ENCODE data around the gene CDON. TPM values are rescaled to one million over a fixed set of nuclear protein-coding genes. Genes with fewer than 3 reads are reported as not detected.

The CDON gene
- total RNA-seq, 3 donors from 2014 or later (not counting 1 experiment from before 2014, with no cell fraction given): 0.25 to 0.38 TPM; not detected in 1

DNA sequence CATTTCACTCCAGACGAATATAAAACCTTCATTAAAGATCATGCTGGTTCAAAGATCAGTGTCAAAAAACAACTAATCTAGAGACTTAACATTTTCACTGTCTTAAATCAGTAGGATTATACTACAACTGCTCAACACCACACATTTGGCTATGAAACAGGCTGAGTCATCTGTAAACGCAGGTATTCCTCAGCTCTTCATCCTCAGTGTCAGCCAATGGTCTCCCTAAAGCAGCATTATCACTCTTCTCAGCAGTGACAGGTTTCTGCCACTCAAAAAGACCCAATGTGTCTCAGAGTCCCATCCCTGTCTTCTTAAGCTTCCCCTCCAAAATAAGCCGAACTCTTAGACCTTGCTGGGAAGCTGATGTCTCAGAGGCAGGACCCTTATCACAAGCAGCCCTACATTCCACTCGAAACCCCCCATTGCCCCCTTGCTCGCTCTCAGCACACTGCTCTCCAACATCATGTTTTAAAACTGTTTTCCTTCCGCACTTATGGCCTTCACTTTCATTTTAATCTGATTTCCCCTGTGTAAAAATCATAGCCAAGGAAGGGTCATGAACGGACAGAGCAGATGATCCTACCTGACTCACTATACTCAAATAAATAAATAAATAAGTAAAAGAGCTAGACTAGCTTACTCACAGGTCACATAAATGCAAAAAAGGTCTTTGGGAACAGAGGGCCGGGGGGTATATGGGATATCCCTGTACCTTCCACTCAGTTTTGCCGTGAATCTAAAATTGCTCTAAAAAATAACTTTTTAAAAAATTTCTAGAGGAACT lies 23.0 kb downstream of the CDON start:
- Mint-ChIP-seq H3K4me1 (no peaks in the 10 kb centered on the region), H3K27me3 (ENCODE audit: low read depth in 2 of 2) (peaks cover 2 to 19% of the 10 kb centered on the region in 2 donors), H3K27ac (no peak overlapping the region), H3K4me3 (no peak overlapping the region), H3K36me3 (no peaks in the 10 kb centered on the region), H3K9me3 (no peaks in the 10 kb centered on the region)
- TF ChIP-seq CTCF (IDR thresholded peaks at IDR 0.05): no peak
- Histone ChIP-seq H3K36me3 (ENCODE audit: control insufficient read depth, insufficient read depth, low read length) (no peaks in the 10 kb centered on the region), H3K27ac (ENCODE audit: low read length) (no peak overlapping the region), H3K4me1 (ENCODE audit: control insufficient read depth, insufficient read depth, low read length) (no peaks in the 10 kb centered on the region), H3K4me3 (ENCODE audit: low read length) (no peak overlapping the region), H3K9me3 (ENCODE audit: control insufficient read depth, insufficient read depth, low read length) (no peaks in the 10 kb centered on the region), H3K27me3 (ENCODE audit: control insufficient read depth, insufficient read depth, low read length) (no peaks in the 10 kb centered on the region)
- intact Hi-C loops (cut with micrococcal nuclease): no loop called here
- 78% methylated on average over 7 of the region's 9 CpGs for WGBS (ENCODE audit: insufficient coverage)
- ATAC-seq (no peak), DNase-seq (no peak)

GRCh38 chr11:126035718-126036117 lies 26.9 kb downstream of the CDON start:
- 86% methylated on average over 5 of the region's 5 CpGs for WGBS (ENCODE audit: insufficient coverage)
- ATAC-seq (no peak), DNase-seq (no peak)
- Mint-ChIP-seq H3K27me3 (ENCODE audit: low read depth in 2 of 2) (peaks cover 9 to 37% of the 10 kb centered on the region in 2 donors), H3K27ac (no peak overlapping the region), H3K4me3 (no peak overlapping the region), H3K9me3 (no peaks in the 10 kb centered on the region), H3K36me3 (no peaks in the 10 kb centered on the region), H3K4me1 (no peaks in the 10 kb centered on the region)
- Histone ChIP-seq H3K27me3 (ENCODE audit: control insufficient read depth, insufficient read depth, low read length) (peaks cover 3% of the 10 kb centered on the region), H3K27ac (ENCODE audit: low read length) (no peak overlapping the region), H3K4me1 (ENCODE audit: control insufficient read depth, insufficient read depth, low read length) (no peaks in the 10 kb centered on the region), H3K9me3 (ENCODE audit: control insufficient read depth, insufficient read depth, low read length) (no peaks in the 10 kb centered on the region), H3K4me3 (ENCODE audit: low read length) (no peak overlapping the region), H3K36me3 (ENCODE audit: control insufficient read depth, insufficient read depth, low read length) (no peaks in the 10 kb centered on the region)
- intact Hi-C loops (cut with micrococcal nuclease): no loop called here
- no peak for TF ChIP-seq CTCF (IDR thresholded peaks at IDR 0.05)

GRCh38 chr11:126034933-126035425 lies 27.7 kb downstream of the CDON start:
- no peaks in the 10 kb centered on the region for H3K4me1 ChIP-seq (ENCODE audit: control insufficient read depth, insufficient read depth, low read length)
- peaks cover 3% of the 10 kb centered on the region for H3K27me3 ChIP-seq (ENCODE audit: control insufficient read depth, insufficient read depth, low read length)
- DNase-seq (no peak), ATAC-seq (no peak)
- Mint-ChIP-seq H3K36me3 (no peaks in the 10 kb centered on the region), H3K9me3 (no peaks in the 10 kb centered on the region), H3K4me3 (no peak overlapping the region), H3K27ac (no peak overlapping the region), H3K4me1 (no peaks in the 10 kb centered on the region), H3K27me3 (ENCODE audit: low read depth in 2 of 2) (peaks cover 9 to 44% of the 10 kb centered on the region in 2 donors)
- H3K27ac ChIP-seq (ENCODE audit: low read length): no peak overlapping the region
- TF ChIP-seq CTCF (IDR thresholded peaks at IDR 0.05): no peak
- no peaks in the 10 kb centered on the region for H3K9me3 ChIP-seq (ENCODE audit: control insufficient read depth, insufficient read depth, low read length)
- 68% methylated on average over 5 of the region's 5 CpGs for WGBS (ENCODE audit: insufficient coverage)
- intact Hi-C loops (cut with micrococcal nuclease): no loop called here
- no peak overlapping the region for H3K4me3 ChIP-seq (ENCODE audit: low read length)
- H3K36me3 ChIP-seq (ENCODE audit: control insufficient read depth, insufficient read depth, low read length): no peaks in the 10 kb centered on the region

Data from natural killer cell (primary cell).